HG02623 (cell line): ENCODE results near the gene RSRC1.

Source experiments
- ATAC-seq: cut with Tn5 transposase; IDR thresholded peaks from one replicate; pipeline ENCODE4 v1.9.1; 2021; ENCODE audit warnings: moderate library complexity; ENCODE audit not compliant: unreplicated experiment

RSRC1 gene

DNA sequence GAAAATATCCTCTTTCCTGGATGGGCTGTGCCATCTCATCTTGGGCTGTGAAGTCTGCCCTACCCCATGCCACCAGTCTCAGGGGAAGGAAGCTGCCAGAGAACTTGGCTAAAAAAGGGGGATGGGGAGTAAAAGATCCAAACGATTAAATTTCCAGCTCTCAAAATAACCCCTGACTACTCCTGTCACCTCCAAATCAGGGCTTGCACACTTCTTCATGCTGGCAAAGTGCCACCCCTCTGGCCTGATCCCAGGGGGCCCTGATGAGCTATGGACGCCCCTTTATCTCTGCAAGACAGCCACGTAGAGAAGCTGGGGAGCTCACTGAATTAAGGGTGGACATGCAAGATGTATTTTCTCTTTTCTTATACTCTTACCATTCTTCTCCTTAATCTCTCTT is 459.9 kb downstream of the RSRC1 start:
- ATAC-seq = no peak

DNA sequence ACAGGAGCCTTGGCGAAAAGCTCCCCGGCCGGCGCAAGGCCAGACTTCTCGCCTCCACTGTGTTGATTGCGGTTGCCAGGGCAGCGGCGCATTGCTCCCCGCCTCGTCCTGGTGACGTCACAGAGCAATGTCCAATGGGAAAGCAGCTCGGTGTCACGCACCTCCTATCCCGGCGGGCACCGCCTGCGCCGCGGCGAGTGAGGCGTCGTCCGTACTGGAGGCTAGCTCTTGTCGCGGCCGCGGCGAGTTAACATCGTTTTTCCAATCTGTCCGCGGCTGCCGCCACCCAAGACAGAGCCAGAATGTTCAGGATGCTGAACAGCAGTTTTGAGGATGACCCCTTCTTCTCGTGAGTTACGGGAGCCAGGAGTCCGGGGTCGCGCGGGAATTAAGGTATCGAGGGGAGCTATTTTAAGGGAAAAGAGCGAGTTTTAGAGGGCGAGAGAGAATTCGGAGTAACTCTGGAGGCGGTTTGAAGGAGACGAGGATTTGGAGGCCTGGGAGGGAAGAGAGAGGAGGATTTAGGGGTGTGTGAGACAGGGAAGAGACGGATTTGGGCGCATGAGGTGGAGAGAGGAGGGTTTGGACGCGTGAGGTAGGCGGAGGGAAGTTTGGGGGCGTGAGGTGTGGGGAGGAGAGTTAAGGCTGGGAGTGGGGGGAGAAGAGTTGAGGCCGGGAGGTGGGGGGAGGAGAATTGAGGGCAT is 461.3 kb downstream of the RSRC1 start, which contains the start of gene MLF1:
MLF1 (plus strand) TSS at position 196 of the 704 bp plus-strand sequence; CDS start at position 303, 107 bp downstream.
- peak; percentile 100 for ATAC-seq

DNA sequence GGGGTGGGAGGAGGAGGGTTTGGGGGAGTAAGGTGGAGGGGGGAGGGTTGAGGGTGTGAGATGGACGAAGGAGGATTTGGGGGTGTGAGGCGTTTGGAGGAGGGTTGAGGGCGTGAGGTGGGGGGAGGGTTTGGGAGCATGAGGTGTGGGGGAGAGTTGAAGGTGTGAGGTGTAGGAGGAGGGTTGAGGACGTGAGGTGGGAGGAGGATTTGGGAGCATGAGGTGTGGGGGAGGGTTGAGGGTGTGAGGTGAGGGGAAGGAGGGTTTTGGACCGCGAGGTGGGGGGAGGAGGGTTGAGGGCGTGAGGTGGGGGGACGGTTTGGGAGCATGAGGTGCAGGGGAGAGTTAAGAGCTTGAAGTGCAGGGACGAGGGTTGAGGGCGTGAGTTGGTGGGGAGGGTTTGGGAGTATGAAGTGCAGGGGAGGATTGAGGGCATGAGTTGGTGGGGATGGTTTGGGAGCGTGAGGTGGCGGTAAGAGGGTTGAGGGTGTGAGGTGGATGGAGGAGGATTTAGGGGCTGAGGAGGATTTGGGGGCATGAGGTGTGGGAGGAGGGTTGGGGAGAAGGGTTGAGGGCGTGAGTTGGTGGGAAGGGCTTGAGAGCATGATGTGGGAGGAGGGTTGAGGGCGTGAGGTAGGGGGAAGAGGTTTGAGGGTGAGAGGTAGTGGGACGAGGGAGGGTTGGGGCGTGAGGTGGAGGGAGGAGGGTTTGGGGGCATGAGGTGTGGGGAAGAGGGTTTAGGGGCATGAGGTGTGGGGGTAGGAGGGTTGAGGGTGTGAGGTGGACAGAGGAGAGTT is 462.3 kb downstream of the RSRC1 start:
- no peak for ATAC-seq

DNA sequence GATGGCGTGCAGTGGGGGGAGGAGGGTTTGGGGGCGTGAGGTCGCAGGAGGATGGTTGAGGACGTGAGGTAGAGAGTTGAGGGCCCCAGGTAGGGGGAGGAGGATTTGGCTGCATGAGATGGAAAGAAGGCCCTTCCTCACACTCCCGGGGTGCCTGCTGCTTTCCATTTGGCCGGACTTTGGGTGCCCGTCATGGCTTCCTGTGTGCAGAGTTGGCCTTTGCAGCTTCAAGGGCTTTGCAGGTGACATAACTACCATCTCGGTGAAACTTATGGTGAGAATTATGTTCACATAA is 462.8 kb downstream of the RSRC1 start:
- no peak for ATAC-seq

DNA sequence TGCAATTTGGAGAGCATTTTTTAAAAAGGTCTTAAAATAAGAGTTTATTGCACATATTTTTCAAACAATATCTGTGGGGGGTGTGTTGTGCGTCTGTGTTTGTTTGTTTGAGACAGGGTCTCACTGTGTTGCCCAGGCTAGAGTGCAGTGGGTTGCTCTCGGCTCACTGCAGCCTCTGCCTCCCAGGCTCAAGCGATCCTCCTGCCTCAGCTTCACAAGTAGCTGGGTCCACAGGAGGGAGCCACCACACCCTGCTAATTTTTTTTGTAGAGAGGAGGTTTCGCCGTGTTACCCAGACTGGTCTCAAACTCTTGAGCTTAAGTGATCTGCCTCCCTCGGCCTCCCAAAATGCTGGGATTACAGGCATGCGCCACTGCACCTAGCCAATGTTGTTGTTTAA is 463.8 kb downstream of the RSRC1 start:
- no peak for ATAC-seq

GRCh38 chr3:158574646-158575045 is 464.8 kb downstream of the RSRC1 start:
- no peak for ATAC-seq

GRCh38 chr3:158590223-158590622 is 480.3 kb downstream of the RSRC1 start:
- no peak for ATAC-seq
